Upper lobe of right lung (tissue), 1 donor: ENCODE measurements around the gene RAMP3. TPM values are rescaled to one million over a fixed set of nuclear protein-coding genes. Genes with fewer than 3 reads are reported as not detected.

ENCODE experiments used
- ATAC-seq: fragments of 200-7000 bp; cut with Tn5 transposase; one replicate; pipeline ENCODE4 v1.9.1; 2020; ENCODE audit warnings: mild to moderate bottlenecking, moderate library complexity
- DNase-seq: peaks from one replicate; pipeline ENCODE4 v3.0.0-alpha.2; 2020
- H3K27ac ChIP-seq: fragments of 200-600 bp; one replicate; pipeline ENCODE4 v1.8.0; 2022
- H3K27me3 ChIP-seq: fragments of 200-600 bp; one replicate; pipeline ENCODE4 v1.8.0; 2022; ENCODE audit warnings: mild to moderate bottlenecking
- H3K36me3 ChIP-seq: fragments of 200-600 bp; one replicate; pipeline ENCODE4 v1.8.0; 2022
- H3K4me1 ChIP-seq: fragments of 200-600 bp; one replicate; pipeline ENCODE4 v1.8.0; 2022
- H3K4me3 ChIP-seq: fragments of 200-600 bp; one replicate; pipeline ENCODE4 v1.8.0; 2022; ENCODE audit warnings: mild to moderate bottlenecking
- H3K9me3 ChIP-seq: fragments of 200-600 bp; one replicate; pipeline ENCODE4 v1.8.0; 2022
- CTCF ChIP-seq: fragments of 200-600 bp; IDR thresholded peaks from one replicate; pipeline ENCODE4 v1.8.0; 2022; ENCODE audit warnings: antibody characterized with exemption
- intact Hi-C: fragments of 100-400 bp; cut with DNase I; formaldehyde crosslinking; loops from one replicate; pipeline ENCODE4 v1.11.0; 2022
- total RNA-seq: library from RNA; stranded (reverse); fragmentation: NEBNext Ultra II Directional; extraction: Animal tissue kit (Norgen Biotek cat#: 25700); gene quantifications from one replicate; pipeline ENCODE4 v1.2.1, GENCODE V29; 2021
- donor health status: DM: no; HTN: yes; CAD: no; lungs with severe emphysema.

The RAMP3 gene
- total RNA-seq, 1 donor from 2014 or later, result 255 TPM

- intact Hi-C loops, result no loop called here
- DNase-seq (no peak), ATAC-seq (no peak)
- no peak for TF ChIP-seq CTCF
- Histone ChIP-seq H3K27me3 (no peaks in the 10 kb centered on the region), H3K4me1 (no peaks in the 10 kb centered on the region), H3K27ac (no peak overlapping the region), H3K9me3 (no peaks in the 10 kb centered on the region), H3K36me3 (no peaks in the 10 kb centered on the region), H3K4me3 (no peak overlapping the region)
Observed at GRCh38 chr7:45219801-45220435, 62.3 kb downstream of the RAMP3 start.

- no peak for TF ChIP-seq CTCF
- no peaks in the 10 kb centered on the region for H3K36me3 ChIP-seq
Observed at GRCh38 chr7:45220846-45221618, 63.4 kb downstream of the RAMP3 start.

GRCh38 chr7:45221896-45222604, 64.5 kb downstream of the RAMP3 start:
- intact Hi-C loops, result no loop called here
- H3K36me3 ChIP-seq, result no peaks in the 10 kb centered on the region
- no peaks in the 10 kb centered on the region for H3K9me3 ChIP-seq
- no peak overlapping the region for H3K27ac ChIP-seq
- ATAC-seq, result no peak
- no peak for DNase-seq
- no peak for TF ChIP-seq CTCF
- no peaks in the 10 kb centered on the region for H3K4me1 ChIP-seq
- no peak overlapping the region for H3K4me3 ChIP-seq
- no peaks in the 10 kb centered on the region for H3K27me3 ChIP-seq

More at GRCh38 chr7:45220846-45221618, 63.4 kb downstream of the RAMP3 start:
- no peak for DNase-seq
- H3K27ac ChIP-seq, result no peak overlapping the region
- no peak for ATAC-seq
- H3K9me3 ChIP-seq, result no peaks in the 10 kb centered on the region
- H3K4me1 ChIP-seq, result no peaks in the 10 kb centered on the region
- H3K4me3 ChIP-seq, result no peak overlapping the region
- intact Hi-C loops, result no loop called here
- H3K27me3 ChIP-seq, result no peaks in the 10 kb centered on the region

GRCh38 chr7:45223078-45223477, 65.5 kb downstream of the RAMP3 start:
- TF ChIP-seq CTCF, result no peak
- Histone ChIP-seq H3K9me3 (no peaks in the 10 kb centered on the region), H3K27ac (no peak overlapping the region), H3K4me3 (no peak overlapping the region), H3K27me3 (no peaks in the 10 kb centered on the region), H3K4me1 (no peaks in the 10 kb centered on the region), H3K36me3 (no peaks in the 10 kb centered on the region)
- ATAC-seq, result no peak
- no peak for DNase-seq
- intact Hi-C loops, result no loop called here

- Histone ChIP-seq H3K4me3 (no peak overlapping the region), H3K36me3 (no peaks in the 10 kb centered on the region), H3K9me3 (no peaks in the 10 kb centered on the region), H3K27me3 (no peaks in the 10 kb centered on the region), H3K4me1 (no peaks in the 10 kb centered on the region), H3K27ac (no peak overlapping the region)
- DNase-seq (no peak), ATAC-seq (no peak)
- intact Hi-C loops, result no loop called here
- TF ChIP-seq CTCF, result no peak
Observed at GRCh38 chr7:45223728-45224630, 66.4 kb downstream of the RAMP3 start.
